GM12873 (cell line): ENCODE measurements around the gene SLFN5.

Experiments used
- CTCF ChIP-seq: IDR thresholded peaks from 2 replicates; pipeline ENCODE4 v1.5.1; 2012; ENCODE audit warnings: low read depth, mild to moderate bottlenecking, moderate library complexity, low read length, control low read depth; ENCODE audit not compliant: insufficient read depth; ENCODE audit errors: missing control alignments

Gene SLFN5

GRCh38 chr17:35235917-35236316 lies 7.0 kb upstream of the SLFN5 start:
- no peak for TF ChIP-seq CTCF

- TF ChIP-seq CTCF, result no peak
Measured at GRCh38 chr17:35236821-35237220, 6.1 kb upstream of the SLFN5 start.

GRCh38 chr17:35238821-35239220 lies 4.1 kb upstream of the SLFN5 start:
- TF ChIP-seq CTCF, result no peak

GRCh38 chr17:35239823-35240222 lies 3.0 kb upstream of the SLFN5 start:
- TF ChIP-seq CTCF, result no peak

- no peak for TF ChIP-seq CTCF
Measured at GRCh38 chr17:35240861-35241260, 2.0 kb upstream of the SLFN5 start.

- TF ChIP-seq CTCF, result no peak
Measured at GRCh38 chr17:35241520-35241919, 1.4 kb upstream of the SLFN5 start.

GRCh38 chr17:35242158-35242804 lies 591 bp upstream of the SLFN5 start:
- TF ChIP-seq CTCF, result peak; percentile 63
